Measurements from ENCODE around the gene PUM1. TPM values are rescaled to one million over a fixed set of nuclear protein-coding genes. Genes with fewer than 3 reads are reported as not detected.

Gene PUM1
- total and polyA plus RNA-seq, 4 donors, result 18.1 to 49.2 (median 30.2) TPM

- H3K4me1 ChIP-seq (ENCODE audit: control insufficient read depth in 4 of 4, insufficient read depth in 4 of 4, low read length in 3 of 4), result peaks cover 0 to 6% (median 0%) of the 10 kb centered on the region in 4 donors
- DNase-seq (ENCODE audit: low spot score), result no peak
- no peak overlapping the region for H3K9ac ChIP-seq (ENCODE audit: low read depth in 1 of 2, low read length in 2 of 2)
- no peaks in the 10 kb centered on the region for H3K36me3 ChIP-seq (ENCODE audit: control insufficient read depth in 4 of 4, insufficient read depth in 3 of 4, low read depth in 1 of 4, low read length in 3 of 4)
- no peak overlapping the region for H3K4me3 ChIP-seq (ENCODE audit: low read depth in 1 of 3, low read length in 3 of 3)
- no peaks in the 10 kb centered on the region for H3K27me3 ChIP-seq (ENCODE audit: control insufficient read depth in 4 of 4, insufficient read depth in 4 of 4, low read length in 3 of 4)
- WGBS, result 93% methylated on average over 10 of the region's 10 CpGs
- TF ChIP-seq REST (IDR thresholded peaks at IDR 0.05), result no peak
- no peak for TF ChIP-seq RAD21 (IDR thresholded peaks at IDR 0.05)
- no peak for TF ChIP-seq ATF3 (IDR thresholded peaks at IDR 0.05)
- no peak for TF ChIP-seq JUND (IDR thresholded peaks at IDR 0.05)
- no peak for TF ChIP-seq FOXA1 (IDR thresholded peaks at IDR 0.05)
- TF ChIP-seq FOXA2 (IDR thresholded peaks at IDR 0.05), result no peak
- TF ChIP-seq MAX (IDR thresholded peaks at IDR 0.05), result no peak
- TF ChIP-seq CTCF (IDR thresholded peaks at IDR 0.05; ENCODE audit: low read depth, low read length, missing input control), result no peak
- no peak for TF ChIP-seq HNF4A (conservative IDR thresholded peaks at IDR 0.05)
- TF ChIP-seq TAF1 (conservative IDR thresholded peaks at IDR 0.05), result no peak
- TF ChIP-seq NR2F2 (IDR thresholded peaks at IDR 0.05), result no peak
- no peak for TF ChIP-seq GABPA (IDR thresholded peaks at IDR 0.05 in 1 of 2, conservative IDR thresholded peaks at IDR 0.05 in 1 of 2)
- TF ChIP-seq RXRA (IDR thresholded peaks at IDR 0.05), result no peak
- TF ChIP-seq SP1 (IDR thresholded peaks at IDR 0.05), result no peak
- no peak for TF ChIP-seq HNF4G (IDR thresholded peaks at IDR 0.05)
- no peak for TF ChIP-seq YY1 (IDR thresholded peaks at IDR 0.05)
- H3K27ac ChIP-seq (ENCODE audit: low read depth in 1 of 2, low read length in 2 of 2), result no peak overlapping the region
- no peaks in the 10 kb centered on the region for H3K9me3 ChIP-seq (ENCODE audit: control insufficient read depth in 4 of 4, low read length in 3 of 4)
Observed at GRCh38 chr1:30898031-30898815, 167.3 kb downstream of the PUM1 start.

- Histone ChIP-seq H3K4me1 (ENCODE audit: control insufficient read depth in 4 of 4, insufficient read depth in 4 of 4, low read length in 3 of 4) (peaks cover 0 to 5% (median 2%) of the 10 kb centered on the region in 4 donors), H3K9ac (ENCODE audit: low read depth in 1 of 2, low read length in 2 of 2) (no peak overlapping the region), H3K27ac (ENCODE audit: low read depth in 1 of 2, low read length in 2 of 2) (no peak overlapping the region), H3K9me3 (ENCODE audit: control insufficient read depth in 4 of 4, low read length in 3 of 4) (no peaks in the 10 kb centered on the region), H3K27me3 (ENCODE audit: control insufficient read depth in 4 of 4, insufficient read depth in 4 of 4, low read length in 3 of 4) (no peaks in the 10 kb centered on the region), H3K36me3 (ENCODE audit: control insufficient read depth in 4 of 4, insufficient read depth in 3 of 4, low read depth in 1 of 4, low read length in 3 of 4) (no peaks in the 10 kb centered on the region), H3K4me3 (ENCODE audit: low read depth in 1 of 3, low read length in 3 of 3) (no peak overlapping the region)
- DNase-seq (ENCODE audit: low spot score), result no peak
- TF ChIP-seq FOXA1 (IDR thresholded peaks at IDR 0.05), result no peak
- TF ChIP-seq TAF1 (conservative IDR thresholded peaks at IDR 0.05), result no peak
- no peak for TF ChIP-seq ZBTB33 (IDR thresholded peaks at IDR 0.05)
- no peak for TF ChIP-seq FOXA2 (IDR thresholded peaks at IDR 0.05)
- TF ChIP-seq NR2F2 (IDR thresholded peaks at IDR 0.05), result no peak
- TF ChIP-seq HNF4G (IDR thresholded peaks at IDR 0.05), result no peak
- TF ChIP-seq JUND (IDR thresholded peaks at IDR 0.05), result no peak
- no peak for TF ChIP-seq MAX (IDR thresholded peaks at IDR 0.05)
- no peak for TF ChIP-seq YY1 (IDR thresholded peaks at IDR 0.05)
- no peak for TF ChIP-seq HNF4A (conservative IDR thresholded peaks at IDR 0.05)
- TF ChIP-seq RXRA (IDR thresholded peaks at IDR 0.05), result no peak
- 91% methylated on average over 2 of the region's 2 CpGs for WGBS
Observed at GRCh38 chr1:30896905-30897304, 168.6 kb downstream of the PUM1 start.
